Activated naive CD4-positive, alpha-beta T cell (primary cell): Measurements from ENCODE around the gene ATXN2.

Experiments used
- DNase-seq, 4 experiments: peaks; one replicate each; lab custom pipeline; 2025; lab: John Stamatoyannopoulos, UW

The ATXN2 gene

GRCh38 chr12:111451649-111452129 is 147.4 kb downstream of the ATXN2 start:
- DNase-seq: no peak

GRCh38 chr12:111451232-111451631 is 147.9 kb downstream of the ATXN2 start:
- no peak for DNase-seq

- no peak for DNase-seq
Measured at GRCh38 chr12:111450676-111451075, 148.4 kb downstream of the ATXN2 start.

GRCh38 chr12:111448846-111449790 is 150.0 kb downstream of the ATXN2 start:
- DNase-seq: no peak

- DNase-seq: no peak
Measured at GRCh38 chr12:111448266-111448830, 150.8 kb downstream of the ATXN2 start.

GRCh38 chr12:111447571-111448265 is 151.4 kb downstream of the ATXN2 start:
- DNase-seq: no peak

GRCh38 chr12:111446631-111447570 is 152.2 kb downstream of the ATXN2 start:
- DNase-seq: no peak

- DNase-seq: no peak
Measured at GRCh38 chr12:111445726-111446581, 153.2 kb downstream of the ATXN2 start.

GRCh38 chr12:111444925-111445725 is 154.0 kb downstream of the ATXN2 start:
- DNase-seq: peak; percentile 35 to 48 (median 45)

GRCh38 chr12:111444314-111444924 is 154.7 kb downstream of the ATXN2 start:
- no peak for DNase-seq

GRCh38 chr12:111443586-111443985 is 155.5 kb downstream of the ATXN2 start:
- DNase-seq: no peak

- no peak for DNase-seq
Measured at GRCh38 chr12:111443086-111443485, 156.0 kb downstream of the ATXN2 start.

GRCh38 chr12:111442301-111443045 is 156.6 kb downstream of the ATXN2 start:
- DNase-seq: no peak

GRCh38 chr12:111441107-111441928 is 157.8 kb downstream of the ATXN2 start:
- no peak for DNase-seq

- DNase-seq: no peak
Measured at GRCh38 chr12:111440631-111441030, 158.5 kb downstream of the ATXN2 start.

- no peak for DNase-seq
Measured at GRCh38 chr12:111440152-111440551, 159.0 kb downstream of the ATXN2 start.

GRCh38 chr12:111439657-111440151 is 159.4 kb downstream of the ATXN2 start:
- no peak for DNase-seq
